Chondrocyte (in vitro differentiated cells): ENCODE measurements around the gene WIPF2. TPM values are rescaled to one million over a fixed set of nuclear protein-coding genes. Genes with fewer than 3 reads are reported as not detected.
A peak's percentile ranks its signal among the peaks of the same experiment; 100 is the strongest.

ENCODE experiments used
- DNase-seq: peaks from one replicate; pipeline ENCODE4 v3.0.0; 2021; ENCODE audit warnings: mixed read lengths, low spot score
- H3K27ac Mint-ChIP-seq: one replicate; pipeline ENCODE4 v1.8.0; 2021; ENCODE audit warnings: mild to moderate bottlenecking, moderate library complexity, mixed read lengths; ENCODE audit not compliant: unreplicated experiment
- H3K27me3 Mint-ChIP-seq: 2 replicates; pipeline ENCODE4 v1.8.0; 2021; ENCODE audit warnings: low read depth, mixed read lengths
- H3K36me3 Mint-ChIP-seq: 2 replicates; pipeline ENCODE4 v1.8.0; 2021; ENCODE audit warnings: low read depth, mixed read lengths
- H3K4me1 Mint-ChIP-seq: 2 replicates; pipeline ENCODE4 v1.8.0; 2021; ENCODE audit warnings: low read depth, mild to moderate bottlenecking, mixed read lengths
- H3K4me3 Mint-ChIP-seq: one replicate; pipeline ENCODE4 v1.8.0; 2021; ENCODE audit warnings: mild to moderate bottlenecking, moderate library complexity, mixed read lengths; ENCODE audit not compliant: unreplicated experiment
- H3K9me3 Mint-ChIP-seq: 2 replicates; pipeline ENCODE4 v1.8.0; 2021; ENCODE audit warnings: low read depth, mixed read lengths
- total RNA-seq: library from RNA; stranded (reverse); gene quantifications from 3 replicates; pipeline ENCODE4 v1.2.1, GENCODE V29; 2021
- TF ChIP-seq, protein P1 (sequence below): fragments of 200-600 bp; sonication (generic); IDR thresholded peaks from 2 replicates; pipeline ENCODE4 v1.5.0; 2021; ENCODE audit warnings: antibody characterized with exemption, mild to moderate bottlenecking, moderate library complexity

The WIPF2 gene
- total RNA-seq, 1 donor from 2014 or later: 28.3 TPM

DNA sequence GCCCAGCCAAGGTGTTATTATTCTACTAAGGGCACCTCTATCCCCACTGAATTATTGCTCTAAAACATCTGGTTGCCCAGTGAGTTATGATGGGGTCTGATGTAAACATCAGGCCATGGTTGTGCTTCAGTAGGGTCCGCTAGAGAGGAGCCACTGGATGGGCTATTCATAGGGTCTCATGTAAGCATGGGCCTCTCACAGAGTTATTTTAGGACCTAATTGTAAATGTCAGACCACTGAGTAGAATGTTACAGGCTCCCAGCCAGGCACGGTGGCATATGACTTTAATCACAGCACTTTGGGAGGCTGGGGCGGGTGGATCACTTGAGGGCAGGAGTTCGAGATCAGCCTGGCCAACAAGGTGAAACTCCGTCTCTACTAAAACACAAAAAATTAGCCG lies 36.5 kb upstream of the WIPF2 start:
- no peak overlapping the region for H3K4me3 Mint-ChIP-seq
- H3K36me3 Mint-ChIP-seq: peaks cover 3% of the 10 kb centered on the region
- DNase-seq: no peak
- H3K27me3 Mint-ChIP-seq: no peaks in the 10 kb centered on the region
- H3K27ac Mint-ChIP-seq: no peak overlapping the region
- TF ChIP-seq, protein P1, sequence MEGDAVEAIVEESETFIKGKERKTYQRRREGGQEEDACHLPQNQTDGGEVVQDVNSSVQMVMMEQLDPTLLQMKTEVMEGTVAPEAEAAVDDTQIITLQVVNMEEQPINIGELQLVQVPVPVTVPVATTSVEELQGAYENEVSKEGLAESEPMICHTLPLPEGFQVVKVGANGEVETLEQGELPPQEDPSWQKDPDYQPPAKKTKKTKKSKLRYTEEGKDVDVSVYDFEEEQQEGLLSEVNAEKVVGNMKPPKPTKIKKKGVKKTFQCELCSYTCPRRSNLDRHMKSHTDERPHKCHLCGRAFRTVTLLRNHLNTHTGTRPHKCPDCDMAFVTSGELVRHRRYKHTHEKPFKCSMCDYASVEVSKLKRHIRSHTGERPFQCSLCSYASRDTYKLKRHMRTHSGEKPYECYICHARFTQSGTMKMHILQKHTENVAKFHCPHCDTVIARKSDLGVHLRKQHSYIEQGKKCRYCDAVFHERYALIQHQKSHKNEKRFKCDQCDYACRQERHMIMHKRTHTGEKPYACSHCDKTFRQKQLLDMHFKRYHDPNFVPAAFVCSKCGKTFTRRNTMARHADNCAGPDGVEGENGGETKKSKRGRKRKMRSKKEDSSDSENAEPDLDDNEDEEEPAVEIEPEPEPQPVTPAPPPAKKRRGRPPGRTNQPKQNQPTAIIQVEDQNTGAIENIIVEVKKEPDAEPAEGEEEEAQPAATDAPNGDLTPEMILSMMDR: no peak
- H3K4me1 Mint-ChIP-seq: peaks cover 14% of the 10 kb centered on the region
- H3K9me3 Mint-ChIP-seq: no peaks in the 10 kb centered on the region

DNA sequence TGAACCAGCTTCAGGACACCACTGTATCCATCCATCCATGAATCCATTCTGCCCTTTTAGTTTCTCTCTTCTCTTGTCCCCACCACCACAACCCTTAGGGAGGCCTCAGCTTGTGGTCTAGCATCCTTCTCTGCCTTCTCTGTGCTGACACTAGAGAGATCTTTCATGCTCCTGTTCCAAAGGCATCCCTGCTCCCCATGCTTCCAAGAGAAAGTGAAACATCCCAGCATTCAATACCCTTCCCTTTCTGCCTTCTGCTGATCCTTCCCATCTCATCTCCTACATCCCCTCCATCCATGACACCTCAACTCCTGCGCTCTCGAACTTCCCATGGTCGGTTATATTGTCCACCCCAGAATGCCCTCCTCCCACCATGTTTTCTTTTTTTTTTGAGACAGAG lies 31.9 kb upstream of the WIPF2 start:
- H3K4me1 Mint-ChIP-seq: peaks cover 12% of the 10 kb centered on the region
- TF ChIP-seq, protein P1: no peak
- H3K27me3 Mint-ChIP-seq: no peaks in the 10 kb centered on the region
- no peak overlapping the region for H3K4me3 Mint-ChIP-seq
- H3K9me3 Mint-ChIP-seq: no peaks in the 10 kb centered on the region
- H3K27ac Mint-ChIP-seq: no peak overlapping the region
- peaks cover 3% of the 10 kb centered on the region for H3K36me3 Mint-ChIP-seq
- DNase-seq: no peak

DNA sequence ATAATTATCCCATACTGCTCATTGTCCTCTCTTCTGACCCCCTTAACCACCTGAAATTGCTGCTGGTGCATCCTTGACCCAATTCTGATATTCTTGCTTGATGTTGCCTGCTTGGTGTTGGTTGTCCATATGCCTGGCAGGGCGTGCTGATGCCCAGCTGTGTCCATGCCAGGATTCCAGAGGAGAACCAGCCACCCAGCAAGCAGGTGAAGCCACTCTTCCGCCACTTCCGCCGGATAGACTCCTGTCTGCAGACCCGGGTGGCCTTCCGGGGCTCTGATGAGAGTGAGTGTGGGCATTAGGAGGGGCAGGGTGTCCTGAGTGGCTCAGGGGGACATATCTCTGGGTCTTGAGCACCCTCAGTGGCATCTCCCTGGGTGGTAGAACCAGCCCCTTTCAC lies 30.4 kb upstream of the WIPF2 start:
- peaks cover 12% of the 10 kb centered on the region for H3K4me1 Mint-ChIP-seq
- H3K27ac Mint-ChIP-seq: no peak overlapping the region
- H3K36me3 Mint-ChIP-seq: peaks cover 3% of the 10 kb centered on the region
- H3K4me3 Mint-ChIP-seq: no peak overlapping the region
- TF ChIP-seq, protein P1: no peak
- DNase-seq: no peak
- H3K27me3 Mint-ChIP-seq: no peaks in the 10 kb centered on the region
- H3K9me3 Mint-ChIP-seq: no peaks in the 10 kb centered on the region

DNA sequence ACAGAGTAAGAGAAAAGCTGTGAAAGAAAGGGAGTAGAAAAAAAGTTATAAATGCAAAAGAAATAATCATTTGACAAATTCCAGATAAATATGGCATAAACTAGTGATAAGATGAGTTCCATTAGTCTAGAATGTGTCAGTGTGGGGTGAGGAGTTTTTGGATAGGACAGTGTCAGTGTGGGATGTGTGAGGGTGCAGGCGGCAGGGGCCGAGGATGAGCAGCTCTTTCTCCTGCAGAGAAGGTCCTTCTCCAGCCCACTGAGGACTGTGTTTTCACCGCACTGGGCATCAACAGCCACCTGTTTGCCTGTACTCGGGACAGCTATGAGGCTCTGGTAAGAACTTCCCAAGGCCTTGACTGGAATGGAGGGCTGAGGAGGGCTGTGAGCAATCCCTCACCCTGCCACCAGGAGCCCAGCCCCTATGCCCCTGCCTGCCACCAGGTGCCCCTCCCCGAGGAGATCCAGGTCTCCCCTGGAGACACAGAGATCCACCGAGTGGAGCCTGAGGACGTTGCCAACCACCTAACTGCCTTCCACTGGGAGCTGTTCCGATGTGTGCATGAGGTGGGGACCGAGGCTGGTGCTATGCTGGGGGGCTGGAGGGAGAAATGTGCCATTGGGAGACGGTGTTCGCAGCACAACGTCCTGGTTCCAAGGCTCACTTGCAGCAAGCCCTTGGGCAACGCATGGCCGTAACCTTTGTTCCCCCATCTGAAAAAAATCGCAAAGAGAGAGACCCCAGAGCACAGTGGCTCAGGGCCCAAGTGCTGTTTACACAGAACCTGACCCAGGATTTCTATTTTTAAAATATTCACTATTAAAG lies 28.7 kb upstream of the WIPF2 start:
- DNase-seq: no peak

More for the DNA sequence above, 28.7 kb upstream of the WIPF2 start:
- H3K4me1 Mint-ChIP-seq: peaks cover 12% of the 10 kb centered on the region
- H3K36me3 Mint-ChIP-seq: peaks cover 5% of the 10 kb centered on the region
- H3K9me3 Mint-ChIP-seq: no peaks in the 10 kb centered on the region
- no peak overlapping the region for H3K27ac Mint-ChIP-seq
- peak overlapping the region; percentile 35 for H3K4me3 Mint-ChIP-seq
- no peaks in the 10 kb centered on the region for H3K27me3 Mint-ChIP-seq
- TF ChIP-seq, protein P1: peak; percentile 60
